ENCODE results near the gene GGT6. TPM values are rescaled to one million over a fixed set of nuclear protein-coding genes. Genes with fewer than 3 reads are reported as not detected.

GGT6 gene
- total RNA-seq, 2 donors from 2014 or later = not detected

DNA sequence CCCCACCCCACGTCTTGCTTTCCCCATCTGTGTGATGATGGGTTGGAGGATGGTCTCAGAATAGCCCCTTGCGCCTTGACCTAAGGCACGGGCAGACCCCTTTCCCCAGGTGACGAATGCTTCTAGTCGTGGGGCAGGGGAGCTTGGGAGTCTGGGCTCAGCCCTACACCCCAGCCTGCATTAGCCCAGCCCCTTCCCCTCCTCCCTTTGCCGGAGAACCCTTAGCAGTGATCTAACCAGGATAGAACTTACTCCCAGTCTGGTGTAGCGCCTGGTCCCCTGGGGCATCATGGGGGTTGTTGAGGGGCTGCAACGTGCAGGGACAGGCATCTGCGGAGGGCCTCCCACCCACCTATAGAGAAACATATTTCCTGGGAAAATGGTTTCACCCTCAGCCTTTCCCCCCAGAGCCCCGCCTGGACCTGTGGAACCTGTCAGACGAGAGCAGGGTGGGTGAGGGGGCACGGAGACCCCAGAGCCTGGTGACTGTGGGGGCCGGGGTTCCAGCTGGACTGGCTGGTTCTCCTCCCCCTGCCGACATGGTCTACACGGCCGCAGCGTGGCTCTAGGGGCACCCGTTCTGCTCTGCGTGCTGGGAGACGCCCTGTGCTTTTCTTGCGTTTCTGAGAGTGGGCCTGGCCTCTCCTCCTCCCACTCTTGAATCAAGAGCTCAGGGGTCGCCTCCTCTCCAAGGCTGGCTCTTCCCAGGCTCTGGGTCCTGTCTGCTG is 28.7 kb upstream of the GGT6 start:
- Histone ChIP-seq H3K36me3 (no peaks in the 10 kb centered on the region), H3K4me3 (no peak overlapping the region), H3K27me3 (no peaks in the 10 kb centered on the region), H3K27ac (peak overlapping the region in 1 of 2 donors; percentile 85), H3K4me1 (peaks cover 0 to 58% of the 10 kb centered on the region in 2 donors), H3K9me3 (no peaks in the 10 kb centered on the region)
- no peak for DNase-seq (ENCODE audit: low spot score)
- TF ChIP-seq, protein P1, sequence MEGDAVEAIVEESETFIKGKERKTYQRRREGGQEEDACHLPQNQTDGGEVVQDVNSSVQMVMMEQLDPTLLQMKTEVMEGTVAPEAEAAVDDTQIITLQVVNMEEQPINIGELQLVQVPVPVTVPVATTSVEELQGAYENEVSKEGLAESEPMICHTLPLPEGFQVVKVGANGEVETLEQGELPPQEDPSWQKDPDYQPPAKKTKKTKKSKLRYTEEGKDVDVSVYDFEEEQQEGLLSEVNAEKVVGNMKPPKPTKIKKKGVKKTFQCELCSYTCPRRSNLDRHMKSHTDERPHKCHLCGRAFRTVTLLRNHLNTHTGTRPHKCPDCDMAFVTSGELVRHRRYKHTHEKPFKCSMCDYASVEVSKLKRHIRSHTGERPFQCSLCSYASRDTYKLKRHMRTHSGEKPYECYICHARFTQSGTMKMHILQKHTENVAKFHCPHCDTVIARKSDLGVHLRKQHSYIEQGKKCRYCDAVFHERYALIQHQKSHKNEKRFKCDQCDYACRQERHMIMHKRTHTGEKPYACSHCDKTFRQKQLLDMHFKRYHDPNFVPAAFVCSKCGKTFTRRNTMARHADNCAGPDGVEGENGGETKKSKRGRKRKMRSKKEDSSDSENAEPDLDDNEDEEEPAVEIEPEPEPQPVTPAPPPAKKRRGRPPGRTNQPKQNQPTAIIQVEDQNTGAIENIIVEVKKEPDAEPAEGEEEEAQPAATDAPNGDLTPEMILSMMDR (IDR thresholded peaks at IDR 0.05) = no peak

DNA sequence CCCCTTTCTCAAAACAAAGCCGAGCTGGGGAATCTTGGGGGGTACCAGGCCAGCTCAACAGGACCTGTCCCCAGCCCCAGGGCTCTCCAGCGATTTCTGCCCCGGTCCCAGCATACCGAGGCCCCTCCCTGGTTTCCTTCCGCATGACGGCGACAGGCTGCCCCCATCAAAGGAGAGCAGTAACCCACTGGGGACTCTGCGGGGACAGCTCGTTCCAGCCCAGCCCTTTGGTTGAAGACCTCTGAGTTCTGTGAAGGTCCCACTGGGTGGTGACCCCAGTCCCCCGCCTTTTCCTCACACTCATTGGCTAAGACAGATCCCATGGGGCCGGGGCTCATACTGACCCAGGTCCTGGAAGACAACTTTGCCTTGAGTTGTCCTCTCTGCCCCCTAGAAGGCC is 28.0 kb upstream of the GGT6 start:
- peak overlapping the region; percentile 76 to 85 for H3K27ac ChIP-seq
- peaks cover 0 to 65% of the 10 kb centered on the region in 2 donors for H3K4me1 ChIP-seq
- H3K36me3 ChIP-seq = no peaks in the 10 kb centered on the region
- no peaks in the 10 kb centered on the region for H3K27me3 ChIP-seq
- H3K9me3 ChIP-seq = no peaks in the 10 kb centered on the region
- peak overlapping the region in 1 of 2 donors; percentile 11 for H3K4me3 ChIP-seq
- no peak for DNase-seq (ENCODE audit: low spot score)
- TF ChIP-seq, protein P1 (IDR thresholded peaks at IDR 0.05) = no peak

DNA sequence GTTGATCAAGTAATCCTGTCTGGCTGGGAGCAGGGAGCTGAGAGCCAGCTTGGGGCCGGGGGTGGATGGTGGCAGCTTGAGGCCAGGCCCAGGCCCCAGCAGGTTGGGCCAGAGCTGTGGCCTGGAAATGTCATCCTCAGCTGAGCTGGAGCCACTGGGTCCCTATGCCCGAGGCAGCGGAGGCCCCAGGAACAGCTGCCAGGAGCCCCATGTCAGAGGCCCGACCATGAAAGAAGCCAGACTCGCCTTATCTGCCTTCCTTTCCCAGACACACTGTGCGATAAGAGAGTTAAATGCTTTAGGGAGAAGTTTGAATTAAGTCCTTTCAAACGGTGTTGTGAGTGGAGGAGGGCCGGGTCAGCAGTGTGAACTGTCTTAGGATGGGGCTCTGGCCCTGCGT is 27.4 kb upstream of the GGT6 start:
- no peak for DNase-seq (ENCODE audit: low spot score)
- H3K4me3 ChIP-seq = peak overlapping the region in 1 of 2 donors; percentile 11
- TF ChIP-seq, protein P1 (IDR thresholded peaks at IDR 0.05) = no peak
- H3K4me1 ChIP-seq = peaks cover 0 to 69% of the 10 kb centered on the region in 2 donors
- no peaks in the 10 kb centered on the region for H3K9me3 ChIP-seq
- peak overlapping the region; percentile 76 to 85 for H3K27ac ChIP-seq
- no peaks in the 10 kb centered on the region for H3K36me3 ChIP-seq
- no peaks in the 10 kb centered on the region for H3K27me3 ChIP-seq

DNA sequence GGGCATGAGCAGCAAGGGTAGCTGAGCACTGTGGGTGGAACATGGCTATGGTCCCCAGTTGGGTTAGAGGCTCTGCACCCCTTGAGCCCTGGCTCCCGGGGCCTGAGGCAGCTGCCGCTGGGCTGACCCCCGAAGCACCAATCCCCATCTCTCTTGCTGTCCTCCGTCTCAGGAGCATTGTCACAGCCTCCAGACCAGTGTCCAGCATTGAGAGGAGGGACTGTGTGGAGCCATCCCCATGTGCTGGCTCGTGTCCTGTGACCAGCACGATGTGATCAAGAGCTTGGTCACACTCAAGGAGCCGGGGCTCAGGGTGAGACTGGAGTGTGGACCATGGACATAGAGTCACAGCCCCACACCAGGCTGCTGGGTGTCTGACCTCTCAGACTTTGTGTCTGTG is 26.8 kb upstream of the GGT6 start:
- Histone ChIP-seq H3K27me3 (no peaks in the 10 kb centered on the region), H3K9me3 (no peaks in the 10 kb centered on the region), H3K36me3 (no peaks in the 10 kb centered on the region), H3K4me3 (no peak overlapping the region), H3K27ac (peak overlapping the region; percentile 76 to 85), H3K4me1 (peaks cover 0 to 68% of the 10 kb centered on the region in 2 donors)
- TF ChIP-seq, protein P1 (IDR thresholded peaks at IDR 0.05) = no peak
- DNase-seq (ENCODE audit: low spot score) = no peak

DNA sequence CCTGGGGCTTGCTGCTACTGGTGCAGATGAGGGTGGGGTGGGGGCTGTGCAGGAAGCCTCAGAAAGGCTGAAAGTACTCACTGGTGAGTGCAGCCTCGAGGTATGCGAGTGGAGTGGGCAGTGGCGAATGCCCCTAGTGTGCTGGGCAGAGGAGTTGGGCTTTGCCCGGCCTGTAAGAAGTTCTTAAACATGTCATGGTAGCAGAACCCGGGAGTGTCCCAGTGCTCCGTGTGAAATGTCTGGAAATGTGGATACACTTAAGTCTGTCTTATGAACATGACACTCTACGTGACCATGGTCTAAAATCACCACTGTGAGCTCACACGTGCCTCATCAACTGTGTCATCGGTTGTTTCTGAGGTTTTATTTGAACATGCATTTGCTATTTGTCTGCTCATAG is 25.7 kb upstream of the GGT6 start:
- no peaks in the 10 kb centered on the region for H3K9me3 ChIP-seq
- H3K27ac ChIP-seq = peak overlapping the region in 1 of 2 donors; percentile 85
- H3K36me3 ChIP-seq = no peaks in the 10 kb centered on the region
- TF ChIP-seq, protein P1 (IDR thresholded peaks at IDR 0.05) = no peak
- peak overlapping the region in 1 of 2 donors; percentile 64 for H3K4me3 ChIP-seq
- H3K27me3 ChIP-seq = no peaks in the 10 kb centered on the region
- H3K4me1 ChIP-seq = peaks cover 0 to 57% of the 10 kb centered on the region in 2 donors
- DNase-seq (ENCODE audit: low spot score) = no peak

DNA sequence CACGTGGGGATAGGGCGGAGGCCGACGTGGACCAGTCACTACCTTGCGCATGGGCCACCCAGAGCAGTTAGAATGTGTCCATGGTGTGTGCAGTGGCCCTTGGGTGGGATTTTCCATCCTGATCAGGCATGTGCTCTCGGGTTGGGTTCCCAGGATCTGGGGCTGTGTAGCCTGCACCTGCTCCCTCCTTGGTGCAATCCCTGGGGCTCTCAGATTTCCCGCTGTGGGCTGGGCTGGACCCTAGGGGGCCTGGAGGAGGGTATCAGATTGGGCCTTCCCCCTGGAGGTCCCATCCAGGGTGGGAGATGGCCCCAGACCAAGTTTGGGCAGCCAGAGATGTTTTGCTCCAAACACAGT is 25.2 kb upstream of the GGT6 start:
- H3K27ac ChIP-seq = peak overlapping the region in 1 of 2 donors; percentile 85
- H3K36me3 ChIP-seq = no peaks in the 10 kb centered on the region
- no peak for DNase-seq (ENCODE audit: low spot score)
- H3K4me3 ChIP-seq = peak overlapping the region in 1 of 2 donors; percentile 64
- H3K4me1 ChIP-seq = peaks cover 0 to 53% of the 10 kb centered on the region in 2 donors
- TF ChIP-seq, protein P1 (IDR thresholded peaks at IDR 0.05) = no peak
- H3K27me3 ChIP-seq = no peaks in the 10 kb centered on the region
- no peaks in the 10 kb centered on the region for H3K9me3 ChIP-seq
